Limb (tissue), 2 donors: ENCODE measurements around the gene APOBEC3B.
"Not testable (repeated sequence)": the region's sequence is repeated elsewhere in the genome, so short reads cannot be mapped to it uniquely, and the experiment has no call there.

Experiments
- DNase-seq, 2 donors: peaks; one replicate each; pipeline ENCODE4 v3.0.0-alpha.2; 2016; ENCODE audit errors: extremely low spot score in 2 of 2

APOBEC3B gene

DNA sequence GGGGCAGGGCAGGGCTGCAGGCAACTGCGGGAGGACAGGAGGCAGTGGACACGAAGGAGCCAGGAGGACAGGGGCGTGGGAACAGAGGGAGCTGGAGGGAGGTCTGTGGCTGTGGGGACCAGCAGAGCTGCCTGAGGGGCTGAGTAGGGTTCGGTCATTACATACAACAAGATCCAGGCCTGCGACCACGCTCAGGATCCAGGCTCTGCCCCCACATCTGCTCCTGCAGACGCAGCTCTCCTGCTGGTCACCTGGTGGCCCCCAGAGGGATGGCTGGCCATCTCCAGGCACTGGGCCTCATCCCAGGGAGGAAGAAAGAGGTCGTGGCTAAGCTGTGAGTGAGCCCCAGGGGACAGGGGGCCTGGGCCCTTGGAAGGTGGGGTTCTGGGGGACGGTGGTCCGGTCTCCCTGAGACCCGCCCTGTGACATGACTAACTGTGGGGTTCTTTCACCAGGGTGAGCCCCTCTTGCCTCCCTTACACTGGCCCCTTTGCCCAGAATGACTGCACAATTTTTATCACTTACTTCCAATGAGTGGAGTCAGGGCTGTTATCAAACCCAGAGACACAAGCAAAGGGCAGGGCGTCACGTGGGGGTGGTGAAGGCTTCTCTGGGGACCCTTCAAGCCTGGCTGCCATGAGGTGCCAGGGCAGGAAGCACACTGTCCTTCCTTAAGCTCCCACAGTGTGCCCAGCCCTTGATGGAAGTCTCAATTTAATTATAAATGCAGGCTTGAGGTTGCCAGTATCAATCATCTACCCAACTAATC is 31.4 kb upstream of the APOBEC3B start:
- no peak for DNase-seq

DNA sequence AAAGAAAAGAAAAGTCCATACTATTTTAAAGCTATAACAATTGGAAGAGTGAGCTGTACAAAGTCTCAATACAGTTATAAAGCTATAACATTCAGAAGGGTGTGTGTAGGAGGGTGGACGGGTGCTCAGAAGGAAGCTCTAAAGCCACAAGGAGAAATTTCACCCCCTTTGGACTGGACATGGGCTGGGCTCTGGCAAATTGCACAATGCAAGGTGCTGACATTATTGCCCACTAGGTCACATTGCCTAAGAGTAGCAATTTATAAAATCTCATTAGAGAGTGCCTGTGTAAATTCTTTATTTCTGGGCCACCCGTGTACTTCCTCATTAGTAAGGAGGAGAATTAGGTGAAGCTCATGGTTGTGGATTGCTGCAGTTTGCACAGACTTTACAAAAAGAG is 30.4 kb upstream of the APOBEC3B start:
- DNase-seq: no peak

DNA sequence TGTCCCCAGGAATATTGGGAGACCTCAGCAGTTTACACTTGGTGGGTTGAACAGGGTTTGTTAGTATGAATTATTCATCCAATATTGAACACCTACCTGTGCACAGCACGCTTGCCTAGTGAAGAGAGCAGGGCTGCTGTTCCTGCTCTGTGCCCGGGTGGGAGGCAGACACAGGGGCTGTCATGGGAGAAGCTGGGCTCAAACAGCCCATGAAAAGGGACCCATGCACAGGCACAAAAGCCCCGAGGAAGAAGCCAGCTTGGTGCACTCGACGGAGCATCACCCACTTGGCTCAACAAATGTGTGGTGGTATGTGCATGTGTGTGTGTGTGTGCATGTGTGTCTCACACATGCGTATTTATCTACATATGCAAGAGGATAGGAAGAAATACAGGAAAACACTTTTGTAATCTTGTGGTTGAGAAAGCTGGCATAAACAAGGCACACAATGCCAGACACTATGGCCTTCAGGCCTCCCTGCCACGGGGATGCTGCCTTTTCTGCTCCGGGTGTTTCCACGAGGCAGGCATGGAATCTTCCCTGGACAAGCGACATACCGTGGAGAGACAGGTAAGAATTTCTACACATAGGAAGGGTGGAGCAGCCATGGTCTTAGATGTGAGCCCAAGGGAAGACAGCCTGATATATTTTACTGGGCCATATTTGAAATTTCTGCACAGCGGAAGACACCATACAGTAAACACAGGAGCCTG is 29.7 kb upstream of the APOBEC3B start:
- no peak for DNase-seq

DNA sequence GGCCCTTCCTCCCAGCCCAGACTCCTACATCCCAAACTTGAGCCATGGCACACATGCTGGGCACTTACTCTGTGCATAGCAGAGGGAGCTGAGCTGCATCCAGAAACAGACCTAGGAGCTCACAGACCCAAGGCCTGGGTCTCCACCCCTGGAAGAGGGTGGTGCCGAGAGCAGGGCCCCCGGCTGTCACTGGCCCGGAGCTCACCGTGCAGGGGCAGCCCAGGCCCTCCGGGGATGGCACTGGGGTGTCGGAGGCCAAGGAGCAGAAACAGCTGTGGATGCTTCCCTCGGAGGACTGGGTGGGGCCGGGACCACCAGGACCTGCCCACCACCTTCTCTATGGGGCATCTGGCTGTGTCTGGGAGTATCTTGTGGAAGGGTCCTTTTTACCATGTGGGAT is 29.1 kb upstream of the APOBEC3B start:
- no peak for DNase-seq

DNA sequence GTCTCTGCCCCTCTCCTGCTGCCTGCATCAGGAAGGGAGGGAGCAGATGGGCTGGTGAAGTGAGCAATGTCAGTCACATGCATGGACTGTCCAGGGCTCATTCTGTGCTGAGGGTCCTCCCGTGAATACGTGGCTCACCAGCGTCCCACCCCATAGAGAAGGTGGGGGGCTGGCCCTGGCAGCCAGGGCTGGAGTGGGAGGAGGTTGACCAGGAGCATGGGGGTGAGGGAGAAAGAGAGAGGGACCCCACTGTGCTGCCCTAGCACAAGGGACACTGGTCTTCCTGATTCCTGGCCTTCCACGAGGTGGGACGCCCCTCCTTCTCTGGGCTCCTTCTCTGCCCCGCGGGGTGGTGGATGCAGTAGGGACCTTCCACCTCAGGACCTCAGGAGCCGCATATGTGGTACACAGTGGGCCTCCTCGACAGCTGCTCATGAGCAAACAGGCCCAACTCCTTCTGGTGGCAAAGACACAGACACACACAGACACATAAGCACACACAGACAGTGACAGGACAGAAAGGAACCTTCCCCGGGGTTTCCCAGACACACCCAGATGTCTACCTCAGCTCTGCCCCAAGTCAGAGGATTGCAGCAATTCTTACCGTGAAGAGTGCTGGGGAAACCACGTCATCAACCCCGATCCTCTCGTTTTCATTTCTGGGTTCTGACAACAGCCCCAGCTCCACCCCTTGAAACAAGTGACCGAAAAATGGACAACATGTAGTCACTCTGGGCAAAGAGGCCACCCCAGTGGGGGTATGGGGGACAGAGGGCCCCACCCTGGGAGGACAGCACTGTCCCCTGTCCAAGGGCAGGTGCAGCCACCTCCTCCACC is 28.4 kb upstream of the APOBEC3B start:
- DNase-seq: no peak

GRCh38 chr22:38954414-38955043 is 27.6 kb upstream of the APOBEC3B start:
- no peak for DNase-seq

- no peak for DNase-seq
These were observed 26.8 kb upstream of the APOBEC3B start for GRCh38 chr22:38955250-38955905.

GRCh38 chr22:38955926-38956325 is 26.2 kb upstream of the APOBEC3B start:
- no peak for DNase-seq

DNA sequence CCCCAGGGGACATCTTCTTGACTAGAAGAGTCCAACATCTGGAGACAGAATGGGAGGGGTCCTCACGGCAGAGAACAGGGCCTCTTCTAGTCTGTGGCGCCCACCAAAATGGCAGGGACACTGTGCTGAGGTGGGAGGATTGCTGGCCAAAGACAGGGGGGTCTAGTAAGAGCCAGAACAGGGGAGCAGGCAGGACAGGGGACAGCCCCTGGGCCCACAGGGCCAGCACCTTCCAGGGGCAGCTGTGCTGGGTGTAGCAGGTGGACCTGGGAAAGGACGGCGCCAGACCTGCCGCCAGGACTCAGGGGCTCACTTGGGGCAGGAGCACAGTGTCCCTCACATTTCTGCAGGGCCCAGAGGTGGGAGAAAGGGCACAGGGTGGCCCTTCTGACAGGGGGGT is 25.6 kb upstream of the APOBEC3B start:
- no peak for DNase-seq

DNA sequence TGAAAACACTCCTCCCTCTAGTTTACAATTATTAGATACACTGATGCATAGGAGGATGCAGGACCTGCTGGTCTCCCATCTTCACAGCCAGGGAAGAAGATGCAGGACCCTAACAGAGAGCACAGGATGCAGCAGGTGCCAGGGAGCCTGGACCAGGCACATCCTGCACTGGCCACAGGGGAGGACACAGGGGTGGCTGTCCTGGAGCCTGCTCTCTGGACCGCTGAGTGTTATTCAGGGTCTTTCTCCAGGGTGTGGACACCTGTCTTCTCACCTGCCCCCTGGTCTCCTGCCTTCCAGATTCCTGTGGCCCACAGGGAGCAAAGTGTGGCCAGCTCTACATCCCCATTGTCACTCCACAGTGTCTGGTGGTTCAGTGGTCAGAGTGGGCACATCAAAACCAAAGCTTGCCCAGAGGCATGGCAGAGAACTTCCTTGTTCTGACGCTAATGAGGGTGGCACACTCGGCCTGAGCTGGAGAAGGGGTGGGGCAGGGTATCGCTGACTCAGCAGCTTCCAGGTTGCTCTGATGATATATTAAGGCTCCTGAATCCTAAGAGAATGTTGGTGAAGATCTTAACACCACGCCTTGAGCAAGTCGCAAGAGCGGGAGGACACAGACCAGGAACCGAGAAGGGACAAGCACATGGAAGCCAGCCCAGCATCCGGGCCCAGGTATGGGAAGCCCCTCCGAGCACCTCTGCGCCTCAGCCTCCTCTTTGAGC is 24.9 kb upstream of the APOBEC3B start, which contains the start of gene APOBEC3A:
APOBEC3A (plus strand) TSS at position 564 of the 725 bp plus-strand sequence; CDS start at position 647, 83 bp downstream.
- peak in 1 of 2 donors; percentile 16 for DNase-seq

DNA sequence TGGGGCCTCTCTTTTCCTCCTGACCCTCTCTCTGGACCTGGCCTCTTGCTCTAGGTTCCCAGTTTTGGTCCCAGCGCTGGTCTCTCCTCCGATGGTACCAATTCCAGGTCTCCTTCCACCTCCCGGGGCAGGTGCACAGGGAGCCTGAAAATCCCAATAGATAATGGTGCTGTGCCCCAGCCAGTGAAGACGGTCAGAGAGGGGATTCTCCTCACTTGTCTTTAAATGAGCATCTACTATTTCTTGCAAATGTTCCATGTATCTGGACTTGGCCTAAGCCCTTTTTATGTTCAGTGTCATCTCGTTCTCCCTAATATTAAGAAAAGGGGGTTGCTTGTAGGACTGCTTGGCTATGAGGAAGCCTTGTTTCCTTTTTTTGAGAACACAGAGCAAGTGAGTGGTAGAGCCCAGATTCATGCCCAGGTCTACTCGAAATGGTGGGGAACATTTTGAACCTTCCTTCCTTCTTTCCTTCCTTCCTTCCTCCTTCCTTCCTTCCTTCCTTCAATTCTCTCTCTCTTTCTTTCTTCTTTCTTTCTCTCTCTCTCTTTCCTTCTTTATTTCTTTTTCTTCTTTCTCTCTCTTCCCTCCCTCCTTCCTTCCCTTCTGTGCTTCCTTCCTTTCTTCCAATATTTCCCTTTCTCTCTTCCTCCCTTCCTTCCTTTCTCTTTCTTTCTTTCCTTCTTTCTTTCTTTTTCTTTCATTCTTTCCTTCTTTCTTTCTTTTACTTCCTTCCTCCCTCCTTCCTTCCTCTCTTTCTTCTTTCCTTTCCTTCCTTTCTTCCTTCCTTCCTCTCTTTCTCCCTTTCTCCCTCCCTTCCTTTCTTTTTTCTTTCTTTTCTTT is 24.1 kb upstream of the APOBEC3B start:
- DNase-seq: no peak

DNA sequence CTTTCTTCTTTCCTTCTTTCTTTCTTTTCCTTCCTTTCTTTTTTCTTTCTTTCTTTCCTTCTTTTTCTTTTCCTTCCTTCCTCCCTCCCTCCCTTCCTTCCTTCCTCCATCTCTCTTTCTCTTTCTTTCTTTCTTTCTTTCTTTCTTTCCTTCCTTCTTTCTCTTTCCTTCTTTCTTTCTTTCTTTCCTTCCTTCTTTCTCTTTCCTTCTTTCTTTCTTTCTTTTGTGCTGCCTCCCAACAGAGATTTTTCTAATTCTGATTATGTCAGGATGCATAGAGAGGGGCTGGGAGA is 23.6 kb upstream of the APOBEC3B start:
- DNase-seq: not testable (repeated sequence)

DNA sequence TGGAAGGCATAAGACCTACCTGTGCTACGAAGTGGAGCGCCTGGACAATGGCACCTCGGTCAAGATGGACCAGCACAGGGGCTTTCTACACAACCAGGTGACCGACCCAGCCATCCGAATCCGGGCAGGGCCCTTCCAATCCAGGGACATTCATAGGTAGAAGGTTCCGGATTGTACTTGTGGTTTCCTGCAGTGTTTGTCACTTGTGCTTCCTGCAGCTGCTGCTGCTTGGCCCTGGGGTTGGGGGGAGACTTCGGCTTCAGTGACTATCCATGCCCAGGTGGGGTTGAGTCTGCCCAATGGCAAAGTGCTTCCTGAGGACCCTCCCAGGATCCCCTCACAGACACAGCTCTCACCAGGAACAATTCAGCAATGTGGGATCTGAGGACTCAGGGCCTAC is 22.6 kb upstream of the APOBEC3B start:
- DNase-seq: no peak

- DNase-seq: not testable (repeated sequence)
These were observed 21.5 kb upstream of the APOBEC3B start for GRCh38 chr22:38960673-38961072.

- DNase-seq: not testable (repeated sequence)
These were observed 18.8 kb upstream of the APOBEC3B start for GRCh38 chr22:38963291-38963738.

GRCh38 chr22:38963872-38964271 is 18.3 kb upstream of the APOBEC3B start:
- no peak for DNase-seq

DNA sequence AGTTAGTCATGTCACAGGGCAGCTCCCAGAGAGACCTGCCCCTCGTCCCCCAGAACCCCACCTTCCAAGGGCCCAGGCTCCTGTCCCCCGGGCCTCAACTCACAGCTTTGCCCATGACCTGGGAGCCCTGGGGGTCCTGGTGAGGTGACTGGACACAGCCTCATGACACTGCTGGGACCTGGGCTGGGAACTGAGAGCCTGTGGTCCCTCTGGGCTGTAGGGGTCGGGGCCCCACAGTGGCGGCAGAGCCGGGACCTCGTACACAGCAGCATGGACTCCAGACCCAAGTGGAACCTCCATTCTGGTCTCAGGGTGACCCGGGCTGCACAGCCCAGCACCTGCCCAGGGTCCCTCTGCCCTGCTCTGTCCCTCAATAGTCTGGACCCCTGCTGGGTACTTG is 17.8 kb upstream of the APOBEC3B start:
- no peak for DNase-seq

DNA sequence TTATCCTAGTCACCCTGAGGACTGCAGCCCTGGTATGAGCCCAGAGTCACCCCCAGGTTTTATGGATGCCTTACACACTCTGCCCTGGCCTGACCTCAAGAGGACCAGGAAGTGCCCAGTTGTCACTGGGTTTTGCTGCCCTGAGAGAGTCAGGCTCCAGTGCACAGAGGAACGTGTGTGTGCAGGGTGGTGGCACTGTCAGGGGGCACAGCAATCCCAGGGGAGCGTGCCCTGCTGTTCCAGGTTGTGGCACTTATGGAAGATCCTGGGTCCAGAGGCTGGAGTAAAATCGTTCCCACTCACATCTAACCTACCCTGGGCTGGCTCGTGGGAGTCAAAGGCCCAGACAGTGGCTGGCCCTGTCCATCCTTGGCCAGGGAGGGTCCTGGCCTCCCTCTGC is 17.2 kb upstream of the APOBEC3B start:
- DNase-seq: no peak

DNA sequence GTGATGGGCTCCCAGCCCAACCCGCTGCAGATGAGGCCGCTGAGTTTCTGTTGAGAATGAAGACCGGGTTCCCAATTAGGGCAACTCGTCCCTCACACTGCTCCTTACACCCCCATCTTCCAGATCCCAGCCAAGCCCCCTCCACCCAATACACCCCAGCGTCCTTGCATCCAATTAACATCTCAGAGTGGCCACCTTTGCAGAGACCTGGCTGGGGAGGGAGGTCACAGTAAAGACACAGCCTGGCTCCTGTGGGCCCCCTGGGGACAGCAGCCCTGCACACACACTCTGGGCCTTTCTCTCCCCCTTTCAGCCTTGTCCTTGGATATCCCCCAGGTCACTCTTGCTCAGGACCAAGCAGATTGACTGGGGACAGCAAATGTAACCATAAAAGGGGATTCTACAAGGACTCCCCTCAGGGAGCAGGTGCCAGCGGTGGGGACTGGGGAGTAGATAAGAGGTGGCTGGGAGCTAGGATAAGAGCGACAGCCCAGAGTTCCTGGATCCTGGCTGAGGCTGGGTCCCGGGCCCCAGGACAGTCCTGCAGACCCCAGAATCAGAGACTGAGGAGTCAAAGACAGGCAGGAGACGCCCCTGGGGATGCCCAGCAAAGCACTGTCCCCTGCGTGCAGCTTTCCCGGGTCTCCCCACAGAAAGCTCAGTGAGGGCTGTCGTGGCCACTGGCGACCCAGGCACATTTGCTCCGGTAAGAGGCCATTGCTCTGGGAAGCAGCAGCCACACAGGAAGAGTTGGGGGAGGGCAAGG is 16.4 kb upstream of the APOBEC3B start:
- DNase-seq: no peak
